Sigmoid colon (tissue), 7 donors: ENCODE data around the gene CRYBG1. TPM values are rescaled to one million over a fixed set of nuclear protein-coding genes. Genes with fewer than 3 reads are reported as not detected.

Experiments used
- DNase-seq: peaks from one replicate; pipeline ENCODE4 v3.0.0-alpha.2; 2019
- H3K27ac ChIP-seq, 4 donors: fragments of 200-600 bp; sonication (generic); one replicate each; pipeline ENCODE4 v1.5.1; 2016 to 2019; ENCODE audit warnings: mild to moderate bottlenecking in 1 of 4
- H3K27me3 ChIP-seq, 3 donors: fragments of 200-600 bp; sonication (generic); one replicate each; pipeline ENCODE4 v1.5.1; 2019; ENCODE audit warnings: mild to moderate bottlenecking in 1 of 3
- H3K36me3 ChIP-seq, 4 donors: fragments of 200-600 bp; sonication (generic); one replicate each; pipeline ENCODE4 v1.5.1; 2016 to 2019
- H3K4me1 ChIP-seq, 4 donors: fragments of 200-600 bp; sonication (generic); one replicate each; pipeline ENCODE4 v1.5.1; 2017 to 2019
- H3K4me3 ChIP-seq, 4 donors: fragments of 200-600 bp; sonication (generic); one replicate each; pipeline ENCODE4 v1.5.1; 2017 to 2019; ENCODE audit warnings: mild to moderate bottlenecking in 2 of 4, moderate library complexity in 1 of 4
- H3K9me3 ChIP-seq, 4 donors: fragments of 200-600 bp in 3 of 4; sonication (generic) in 3 of 4; one replicate each; pipeline versions ENCODE4 v1.5.1 to v1.6.1; 2013 to 2019
- EP300 ChIP-seq, 4 donors: sonication (generic); formaldehyde crosslinking; IDR thresholded peaks; one replicate each; pipeline ENCODE4 v1.6.1; 2017; ENCODE audit warnings: antibody characterized with exemption in 4 of 4
- POLR2A ChIP-seq, 2 donors: fragments of 450-650 bp; IDR thresholded peaks; one replicate each; pipeline ENCODE4 v1.6.1; 2016; ENCODE audit warnings: antibody characterized with exemption in 2 of 2, mild to moderate bottlenecking in 2 of 2, moderate library complexity in 2 of 2
- POLR2AphosphoS5 ChIP-seq, 4 donors: sonication (generic); formaldehyde crosslinking; IDR thresholded peaks; one replicate each; pipeline ENCODE4 v1.6.1; 2017; ENCODE audit warnings: antibody characterized with exemption in 4 of 4
- WGBS, 2 donors: extraction: QIAGEN DNeasy Blood & Tissue Kit; methylation state at CpG; one replicate each; pipeline ENCODE4 v1.1.7; 2013; 5-methylcytosine and 5-hydroxymethylcytosine counted together
- intact Hi-C: fragments of 100-400 bp; cut with DNase I; formaldehyde crosslinking; loops from one replicate; pipeline ENCODE4 v1.15.1; 2023
- polyA plus RNA-seq, 3 donors: library from polyadenylated mRNA; stranded (reverse); fragments of 200-250 nt; gene quantifications; one replicate each; pipeline ENCODE4 v1.2.3, GENCODE V29; 2013
- total RNA-seq, 4 donors: library from RNA; depleted of rRNA; stranded (reverse); fragments of >200 nt; gene quantifications; one replicate each; pipeline ENCODE4 v1.1.0, GENCODE V29; 2016
- TF ChIP-seq, protein P1 (sequence below), 4 experiments: fragments of 450-650 bp in 3 of 4; fragments of 200-600 bp in 1 of 4; IDR thresholded peaks; one replicate each; pipeline ENCODE4 v1.5.1; 2016 to 2019; ENCODE audit warnings: antibody characterized with exemption in 4 of 4, mild to moderate bottlenecking in 3 of 4, moderate library complexity in 2 of 4
- donor health status: healthy with polysubstance abuse.
- donor health status: Bipolar disorder and iron deficiency.
- donor health status: healthy.

CRYBG1 gene
- total and polyA plus RNA-seq, 7 donors = 5.8 to 26.5 (median 10.2) TPM

GRCh38 chr6:106458021-106458986 is 97.8 kb downstream of the CRYBG1 start:
- no peak overlapping the region for H3K4me3 ChIP-seq
- 21 to 60% methylated on average over 7 of the region's 7 CpGs for WGBS, 2 donors
- TF ChIP-seq EP300 (IDR thresholded peaks at IDR 0.05) = no peak
- TF ChIP-seq, protein P1, sequence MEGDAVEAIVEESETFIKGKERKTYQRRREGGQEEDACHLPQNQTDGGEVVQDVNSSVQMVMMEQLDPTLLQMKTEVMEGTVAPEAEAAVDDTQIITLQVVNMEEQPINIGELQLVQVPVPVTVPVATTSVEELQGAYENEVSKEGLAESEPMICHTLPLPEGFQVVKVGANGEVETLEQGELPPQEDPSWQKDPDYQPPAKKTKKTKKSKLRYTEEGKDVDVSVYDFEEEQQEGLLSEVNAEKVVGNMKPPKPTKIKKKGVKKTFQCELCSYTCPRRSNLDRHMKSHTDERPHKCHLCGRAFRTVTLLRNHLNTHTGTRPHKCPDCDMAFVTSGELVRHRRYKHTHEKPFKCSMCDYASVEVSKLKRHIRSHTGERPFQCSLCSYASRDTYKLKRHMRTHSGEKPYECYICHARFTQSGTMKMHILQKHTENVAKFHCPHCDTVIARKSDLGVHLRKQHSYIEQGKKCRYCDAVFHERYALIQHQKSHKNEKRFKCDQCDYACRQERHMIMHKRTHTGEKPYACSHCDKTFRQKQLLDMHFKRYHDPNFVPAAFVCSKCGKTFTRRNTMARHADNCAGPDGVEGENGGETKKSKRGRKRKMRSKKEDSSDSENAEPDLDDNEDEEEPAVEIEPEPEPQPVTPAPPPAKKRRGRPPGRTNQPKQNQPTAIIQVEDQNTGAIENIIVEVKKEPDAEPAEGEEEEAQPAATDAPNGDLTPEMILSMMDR (IDR thresholded peaks at IDR 0.05) = no peak
- no peak for TF ChIP-seq POLR2A (IDR thresholded peaks at IDR 0.05)
- no peak for TF ChIP-seq POLR2AphosphoS5 (IDR thresholded peaks at IDR 0.05)
- no peaks in the 10 kb centered on the region for H3K9me3 ChIP-seq
- H3K27me3 ChIP-seq = no peaks in the 10 kb centered on the region
- no peak for DNase-seq
- no peaks in the 10 kb centered on the region for H3K36me3 ChIP-seq
- no peaks in the 10 kb centered on the region for H3K4me1 ChIP-seq
- no peak overlapping the region for H3K27ac ChIP-seq
- intact Hi-C loops = loop anchor here (5.0 kb wide), 1 partner anchor 519 kb away; no protein-coding TSS in a partner anchor

DNA sequence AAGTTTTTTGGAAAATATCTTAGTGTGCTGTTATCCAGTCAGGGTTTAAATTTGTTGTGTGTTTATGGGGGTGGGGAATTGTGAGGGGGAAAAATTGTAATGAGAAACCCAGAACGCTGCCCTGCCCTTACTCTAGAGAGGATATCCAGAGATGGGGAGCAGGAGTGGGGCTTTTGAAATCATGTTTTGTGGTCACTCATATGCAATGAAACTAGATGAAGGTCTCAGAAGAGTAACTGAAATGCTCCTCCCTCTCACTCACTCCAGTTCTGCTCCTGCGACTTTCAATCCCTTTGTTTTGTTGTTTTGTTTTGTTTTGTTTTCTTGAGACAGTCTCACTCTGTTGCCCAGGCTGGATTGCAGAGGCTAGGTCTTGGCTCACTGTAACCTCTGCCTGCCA is 100.0 kb downstream of the CRYBG1 start:
- Histone ChIP-seq H3K9me3 (no peaks in the 10 kb centered on the region), H3K36me3 (no peaks in the 10 kb centered on the region), H3K4me3 (no peak overlapping the region), H3K27ac (no peak overlapping the region), H3K27me3 (no peaks in the 10 kb centered on the region), H3K4me1 (no peaks in the 10 kb centered on the region)
- TF ChIP-seq EP300 (IDR thresholded peaks at IDR 0.05) = no peak
- TF ChIP-seq POLR2A (IDR thresholded peaks at IDR 0.05) = no peak
- TF ChIP-seq, protein P1 (IDR thresholded peaks at IDR 0.05) = no peak
- no peak for TF ChIP-seq POLR2AphosphoS5 (IDR thresholded peaks at IDR 0.05)
- 79 to 80% methylated on average over 2 of the region's 2 CpGs for WGBS, 2 donors
- no peak for DNase-seq
- intact Hi-C loops = no loop called here

GRCh38 chr6:106461084-106461483 is 100.6 kb downstream of the CRYBG1 start:
- intact Hi-C loops = no loop called here
- no peak overlapping the region for H3K4me3 ChIP-seq
- no peaks in the 10 kb centered on the region for H3K4me1 ChIP-seq
- no peaks in the 10 kb centered on the region for H3K9me3 ChIP-seq
- no peaks in the 10 kb centered on the region for H3K27me3 ChIP-seq
- TF ChIP-seq, protein P1 (IDR thresholded peaks at IDR 0.05) = no peak
- no peak for TF ChIP-seq POLR2AphosphoS5 (IDR thresholded peaks at IDR 0.05)
- no peak for TF ChIP-seq EP300 (IDR thresholded peaks at IDR 0.05)
- TF ChIP-seq POLR2A (IDR thresholded peaks at IDR 0.05) = no peak
- no peaks in the 10 kb centered on the region for H3K36me3 ChIP-seq
- DNase-seq = no peak
- no peak overlapping the region for H3K27ac ChIP-seq

DNA sequence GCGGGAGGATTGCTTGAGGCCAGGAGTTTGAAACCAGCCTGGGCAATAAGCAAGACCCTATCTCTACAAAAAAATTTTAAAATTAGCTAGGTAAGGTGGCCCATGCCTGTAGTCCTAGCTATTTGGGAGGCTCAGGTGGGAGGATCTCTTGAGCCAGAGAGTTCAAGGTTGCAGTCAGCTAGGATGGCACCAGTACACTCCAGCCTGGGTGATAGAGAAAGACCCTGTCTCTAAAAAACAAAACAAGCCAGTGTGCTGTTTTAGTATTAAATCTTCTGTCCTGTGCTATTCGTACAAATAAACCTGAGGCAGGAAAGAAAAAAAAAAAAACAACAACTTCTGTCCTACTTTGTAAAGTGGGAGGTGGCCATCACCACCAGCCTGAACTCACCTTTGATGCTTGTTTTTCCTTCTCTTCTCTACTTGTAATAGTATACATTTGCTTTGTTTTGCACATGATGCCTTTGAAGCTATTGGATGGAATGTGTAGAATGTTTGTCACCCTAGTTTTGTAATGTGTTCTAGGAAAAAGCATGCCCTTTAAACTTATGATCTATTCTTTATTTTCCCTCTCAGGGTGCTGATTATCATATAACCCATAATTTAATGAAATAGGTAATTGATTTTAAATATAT is 102.5 kb downstream of the CRYBG1 start:
- H3K27ac ChIP-seq = no peak overlapping the region
- TF ChIP-seq EP300 (IDR thresholded peaks at IDR 0.05) (no peak), POLR2A (IDR thresholded peaks at IDR 0.05) (no peak), POLR2AphosphoS5 (IDR thresholded peaks at IDR 0.05) (no peak)
- TF ChIP-seq, protein P1 (IDR thresholded peaks at IDR 0.05) = no peak
- H3K27me3 ChIP-seq = no peaks in the 10 kb centered on the region
- intact Hi-C loops = no loop called here
- H3K9me3 ChIP-seq = no peaks in the 10 kb centered on the region
- H3K4me3 ChIP-seq = no peak overlapping the region
- 91 to 95% methylated on average over 2 of the region's 2 CpGs for WGBS, 2 donors
- H3K4me1 ChIP-seq = no peaks in the 10 kb centered on the region
- no peaks in the 10 kb centered on the region for H3K36me3 ChIP-seq
- DNase-seq = no peak
